BJ (cell line): Measurements from ENCODE around the gene PTGR2. TPM values are rescaled to one million over a fixed set of nuclear protein-coding genes. Genes with fewer than 3 reads are reported as not detected.
"Not testable (repeated sequence)": the region's sequence is repeated elsewhere in the genome, so short reads cannot be mapped to it uniquely, and the experiment has no call there.

Experiments
- CTCF ChIA-PET: fragments of 350-600 bp; formaldehyde crosslinking; extraction: SDS; loops from one replicate; lab custom pipeline; 2021; ENCODE audit warnings: antibody characterized with exemption, inconsistent platforms; lab: Yijun Ruan, JAX
- POLR2A ChIA-PET: fragments of 300-600 bp; sonication (Branson Sonifier 250); formaldehyde crosslinking; extraction: SDS; loops from one replicate; lab custom pipeline; 2021; ENCODE audit warnings: antibody characterized with exemption; lab: Charles Lee
- DNase-seq: peaks from one replicate; pipeline ENCODE4 v3.0.0-alpha.2; 2011; ENCODE audit warnings: low read depth
- H3K27me3 ChIP-seq: 2 replicates; pipeline ENCODE4 v1.6.0; 2011; ENCODE audit warnings: low read length; ENCODE audit not compliant: control insufficient read depth, insufficient read depth
- H3K36me3 ChIP-seq: 2 replicates; pipeline ENCODE4 v1.5.1; 2011; ENCODE audit warnings: low read length; ENCODE audit not compliant: control insufficient read depth, insufficient read depth
- H3K4me3 ChIP-seq: 2 replicates; pipeline ENCODE4 v1.5.1; 2011; ENCODE audit warnings: low read depth, mild to moderate bottlenecking, control low read depth, low read length
- polyA plus RNA-seq: library from polyadenylated mRNA; depleted of rRNA; stranded (reverse); fragments of >200 nt; gene quantifications from 2 replicates; pipeline ENCODE4 v1.2.3, GENCODE V29; 2011
- TF ChIP-seq, protein P1 (sequence below): IDR thresholded peaks from 2 replicates; pipeline ENCODE4 v1.5.1; 2011; ENCODE audit warnings: low read depth, mild to moderate bottlenecking, control low read depth, inconsistent platforms, low read length, moderate library complexity; ENCODE audit not compliant: insufficient read depth

The PTGR2 gene
- polyA plus RNA-seq, 1 experiment: 1.3 TPM

DNA sequence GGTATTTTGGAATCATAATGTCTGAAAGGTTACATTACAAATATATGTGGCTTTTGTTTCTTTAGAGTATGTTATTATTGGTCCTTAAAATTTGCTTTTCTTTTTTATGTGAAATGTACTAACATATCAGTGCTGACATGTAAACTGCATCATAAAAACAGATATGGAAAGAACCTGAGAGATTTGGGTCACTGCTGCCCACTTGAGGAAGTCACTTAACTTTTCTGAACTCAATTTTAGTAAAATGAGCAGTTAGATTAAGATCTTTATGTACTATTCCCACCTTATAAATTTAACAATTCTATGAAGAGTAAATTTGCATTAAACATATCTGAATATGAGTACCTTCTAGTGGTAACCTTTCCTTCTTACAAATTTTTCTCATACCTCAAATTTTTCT lies 7.5 kb downstream of the PTGR2 start:
- ChIA-PET POLR2A (no interaction called here), CTCF (no interaction called here)
- no peaks in the 10 kb centered on the region for H3K27me3 ChIP-seq
- H3K4me3 ChIP-seq: no peak overlapping the region
- TF ChIP-seq, protein P1, sequence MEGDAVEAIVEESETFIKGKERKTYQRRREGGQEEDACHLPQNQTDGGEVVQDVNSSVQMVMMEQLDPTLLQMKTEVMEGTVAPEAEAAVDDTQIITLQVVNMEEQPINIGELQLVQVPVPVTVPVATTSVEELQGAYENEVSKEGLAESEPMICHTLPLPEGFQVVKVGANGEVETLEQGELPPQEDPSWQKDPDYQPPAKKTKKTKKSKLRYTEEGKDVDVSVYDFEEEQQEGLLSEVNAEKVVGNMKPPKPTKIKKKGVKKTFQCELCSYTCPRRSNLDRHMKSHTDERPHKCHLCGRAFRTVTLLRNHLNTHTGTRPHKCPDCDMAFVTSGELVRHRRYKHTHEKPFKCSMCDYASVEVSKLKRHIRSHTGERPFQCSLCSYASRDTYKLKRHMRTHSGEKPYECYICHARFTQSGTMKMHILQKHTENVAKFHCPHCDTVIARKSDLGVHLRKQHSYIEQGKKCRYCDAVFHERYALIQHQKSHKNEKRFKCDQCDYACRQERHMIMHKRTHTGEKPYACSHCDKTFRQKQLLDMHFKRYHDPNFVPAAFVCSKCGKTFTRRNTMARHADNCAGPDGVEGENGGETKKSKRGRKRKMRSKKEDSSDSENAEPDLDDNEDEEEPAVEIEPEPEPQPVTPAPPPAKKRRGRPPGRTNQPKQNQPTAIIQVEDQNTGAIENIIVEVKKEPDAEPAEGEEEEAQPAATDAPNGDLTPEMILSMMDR: peak; percentile 29; the same call in 1 of the 2 replicates
- DNase-seq: no peak
- no peaks in the 10 kb centered on the region for H3K36me3 ChIP-seq

DNA sequence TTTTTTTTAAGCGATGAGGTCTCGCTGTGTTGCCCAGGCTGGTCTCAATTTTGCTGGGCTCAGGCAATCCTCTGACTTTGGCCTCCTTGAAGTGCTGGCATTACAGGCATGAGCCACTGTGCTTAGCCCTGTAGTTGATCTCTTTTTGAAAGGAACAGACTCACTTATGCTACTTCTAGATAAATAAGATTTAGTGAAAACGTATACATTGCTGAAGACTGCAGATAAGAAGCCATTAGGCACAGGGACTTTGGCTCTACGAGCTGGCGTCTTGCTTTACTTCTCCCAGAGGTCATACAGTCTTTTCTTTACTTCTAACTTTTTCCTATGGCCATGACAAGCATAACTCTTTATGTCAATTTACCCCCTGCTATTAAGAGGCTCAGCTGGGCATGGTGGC lies 9.4 kb downstream of the PTGR2 start:
- no peaks in the 10 kb centered on the region for H3K27me3 ChIP-seq
- H3K4me3 ChIP-seq: no peak overlapping the region
- TF ChIP-seq, protein P1: no peak
- ChIA-PET CTCF (interaction anchor here (0.7 kb wide), 1 partner anchor 94 kb away, joined by 3 read pairs; no protein-coding TSS in a partner anchor), POLR2A (no interaction called here)
- no peak for DNase-seq
- 0 out of 2 replicates have a peak, but pooled peaks cover 1% of the 10 kb centered on the region for H3K36me3 ChIP-seq

DNA sequence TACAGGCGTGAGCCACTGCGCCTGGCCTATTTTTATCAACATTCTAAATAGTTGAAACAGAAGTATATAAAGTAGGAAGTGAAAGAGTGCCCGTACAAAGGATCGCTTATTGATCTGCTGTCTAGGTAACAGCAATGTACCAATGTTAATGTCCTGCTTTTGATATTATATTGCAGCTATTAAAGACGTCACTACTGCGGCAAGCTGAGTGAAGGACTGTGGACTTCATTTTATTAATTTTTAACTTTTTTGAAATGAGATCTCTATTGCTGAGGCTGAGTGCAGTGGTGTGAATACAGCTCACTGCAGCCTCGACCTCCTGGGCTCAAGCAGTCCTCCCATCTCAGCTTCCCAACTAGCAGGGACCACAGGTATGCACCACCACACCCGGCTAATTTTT lies 10.8 kb downstream of the PTGR2 start:
- 0 out of 2 replicates have a peak, but pooled peaks cover 1% of the 10 kb centered on the region for H3K36me3 ChIP-seq
- ChIA-PET CTCF (no interaction called here), POLR2A (no interaction called here)
- H3K4me3 ChIP-seq: no peak overlapping the region
- TF ChIP-seq, protein P1: no peak
- no peaks in the 10 kb centered on the region for H3K27me3 ChIP-seq
- no peak for DNase-seq

DNA sequence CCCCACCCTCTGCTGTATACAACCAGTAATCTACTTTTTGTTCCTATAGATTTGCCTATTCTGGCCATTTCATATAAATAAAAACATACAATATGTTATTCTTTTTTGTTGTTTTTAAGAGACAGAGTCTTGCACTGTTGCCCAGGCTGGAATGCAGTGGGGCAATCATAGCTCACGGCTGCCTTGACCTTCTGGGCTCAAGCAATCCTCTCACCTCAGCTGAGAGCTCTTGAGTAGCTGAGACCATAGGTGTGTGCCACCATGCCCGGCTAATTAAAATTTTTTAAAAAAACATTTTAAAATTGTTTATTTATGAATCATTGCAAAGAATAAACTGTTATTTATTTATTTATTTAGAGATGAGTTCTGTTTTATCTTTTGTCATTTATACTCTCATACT lies 11.6 kb downstream of the PTGR2 start:
- CTCF ChIA-PET: no interaction called here
- H3K4me3 ChIP-seq: no peak overlapping the region

DNA sequence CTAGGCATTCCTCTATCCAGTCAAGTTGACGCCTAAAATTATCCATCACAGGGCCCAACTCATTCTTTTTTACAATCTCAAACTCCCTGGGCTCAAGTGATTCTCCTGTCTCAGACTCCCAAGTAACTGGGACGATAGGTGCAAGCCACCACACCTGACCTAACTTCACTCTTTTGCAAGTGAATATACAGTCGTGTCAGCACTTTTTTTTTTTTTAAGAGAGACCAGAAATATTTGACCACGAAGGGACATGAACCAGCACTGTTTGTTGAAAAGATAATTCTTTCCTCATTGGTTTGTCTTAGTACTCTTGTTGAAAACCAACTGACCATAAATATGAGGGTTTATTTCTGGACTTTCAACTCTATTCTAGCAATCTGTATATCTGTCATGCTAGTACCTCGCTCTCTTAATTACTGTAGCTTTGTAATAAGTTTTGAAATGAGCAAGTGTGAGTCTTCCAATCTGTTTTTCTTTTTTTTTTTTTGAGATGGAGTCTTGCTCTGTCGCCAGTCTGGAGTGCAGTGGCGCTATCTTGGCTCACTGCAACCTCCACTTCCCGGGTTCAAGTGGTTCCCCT lies 14.0 kb downstream of the PTGR2 start:
- POLR2A ChIA-PET: no interaction called here
- H3K4me3 ChIP-seq: no peak overlapping the region
- TF ChIP-seq, protein P1: no peak
- H3K27me3 ChIP-seq: no peaks in the 10 kb centered on the region
- CTCF ChIA-PET: no interaction called here
- no peak for DNase-seq
- 0 out of 2 replicates have a peak, but pooled peaks cover 1% of the 10 kb centered on the region for H3K36me3 ChIP-seq

More for the DNA sequence above, 11.6 kb downstream of the PTGR2 start:
- Histone ChIP-seq H3K36me3 (0 out of 2 replicates have a peak, but pooled peaks cover 1% of the 10 kb centered on the region), H3K27me3 (no peaks in the 10 kb centered on the region)
- TF ChIP-seq, protein P1: no peak
- no peak for DNase-seq
- POLR2A ChIA-PET: no interaction called here

DNA sequence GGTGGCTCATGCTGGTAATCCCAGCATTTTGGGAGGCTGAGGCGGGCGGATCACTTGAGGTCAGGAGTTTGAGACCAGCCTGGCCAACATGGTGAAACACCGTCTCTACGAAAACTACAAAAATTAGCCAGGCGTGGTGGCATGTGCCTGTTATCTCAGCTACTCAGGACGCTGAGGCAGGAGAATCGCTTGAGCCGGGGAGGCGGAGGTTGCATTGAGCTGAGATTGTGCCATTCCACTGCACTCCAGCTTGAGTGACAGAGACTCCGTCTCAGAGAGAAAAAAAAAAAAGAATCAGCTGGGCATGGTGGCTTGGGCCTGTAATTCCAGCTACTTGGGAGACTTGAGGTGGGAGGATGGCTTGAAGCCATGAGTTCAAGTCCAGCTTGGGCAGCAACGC lies 18.1 kb downstream of the PTGR2 start:
- H3K36me3 ChIP-seq, POLR2A ChIA-PET, CTCF ChIA-PET, H3K27me3 ChIP-seq, H3K4me3 ChIP-seq, DNase-seq: not testable (repeated sequence)
